ENCODE measurements around the gene LEPROT. TPM values are rescaled to one million over a fixed set of nuclear protein-coding genes. Genes with fewer than 3 reads are reported as not detected.

The LEPROT gene
- total RNA-seq, 1 experiment from 2014 or later: 25.7 TPM

- ATAC-seq: no peak
- Histone ChIP-seq H3K79me2 (ENCODE audit: insufficient read depth, low read length) (no peaks in the 10 kb centered on the region), H3K9me2 (ENCODE audit: insufficient read depth) (no peaks in the 10 kb centered on the region), H3K4me1 (ENCODE audit: control insufficient read depth in 1 of 2, insufficient read depth in 2 of 2, low read length in 2 of 2) (no peaks in the 10 kb centered on the region), H3K9ac (ENCODE audit: low read length) (no peak overlapping the region), H4K20me1 (ENCODE audit: insufficient read depth) (no peaks in the 10 kb centered on the region), H2AFZ (ENCODE audit: low read depth, low read length, poor library complexity, severe bottlenecking) (no peak overlapping the region), H3K27me3 (ENCODE audit: insufficient read depth, low read length) (no peaks in the 10 kb centered on the region), H3K4me3 (replicated peaks in 1 of 2; ENCODE audit: low read depth in 1 of 2, low read length in 2 of 2) (no peak overlapping the region), H3K4me2 (ENCODE audit: low read length) (no peak overlapping the region), H3K36me3 (ENCODE audit: control insufficient read depth in 1 of 2, insufficient read depth in 2 of 2, low read length in 2 of 2) (no peaks in the 10 kb centered on the region), H3K27ac (ENCODE audit: low read depth, low read length) (no peak overlapping the region), H3K9me3 (ENCODE audit: control insufficient read depth in 1 of 2, insufficient read depth in 1 of 2, low read depth in 1 of 2, low read length in 2 of 2) (no peaks in the 10 kb centered on the region)
- DNase-seq (ENCODE audit: low read depth, low spot score): no peak
- intact Hi-C loops (cut with micrococcal nuclease): no loop called here
- no TSS peak for BruUV-seq (replicated peaks)
- RAD21 ChIA-PET (ENCODE audit: low non-redundant PET in 1 of 2, low total read pairs in 2 of 2, uncharacterized antibody in 2 of 2, unreplicated experiment in 2 of 2): no interaction called here
- CTCF ChIA-PET: no interaction called here
- POLR2A ChIA-PET: no interaction called here
- no peak for TF ChIP-seq TCF7L2 (IDR thresholded peaks at IDR 0.05; ENCODE audit: borderline replicate concordance, extremely low read depth, insufficient read depth, insufficient read length)
- no peak for TF ChIP-seq SP1 (IDR thresholded peaks at IDR 0.05; ENCODE audit: low read depth)
- TF ChIP-seq REST (IDR thresholded peaks at IDR 0.05; ENCODE audit: low read depth): no peak
- TF ChIP-seq FOSL1 (IDR thresholded peaks at IDR 0.05; ENCODE audit: low read depth): no peak
- TF ChIP-seq JUND (IDR thresholded peaks at IDR 0.05): no peak
These were observed 23.7 kb downstream of the LEPROT start for GRCh38 chr1:65444128-65444640.

GRCh38 chr1:65445837-65446236, 25.4 kb downstream of the LEPROT start:
- Histone ChIP-seq H3K4me1 (ENCODE audit: control insufficient read depth in 1 of 2, insufficient read depth in 2 of 2, low read length in 2 of 2) (no peaks in the 10 kb centered on the region), H3K27ac (ENCODE audit: low read depth, low read length) (no peak overlapping the region), H3K9me2 (ENCODE audit: insufficient read depth) (no peaks in the 10 kb centered on the region), H3K4me3 (replicated peaks in 1 of 2; ENCODE audit: low read depth in 1 of 2, low read length in 2 of 2) (no peak overlapping the region), H2AFZ (ENCODE audit: low read depth, low read length, poor library complexity, severe bottlenecking) (no peak overlapping the region), H3K27me3 (ENCODE audit: insufficient read depth, low read length) (no peaks in the 10 kb centered on the region), H3K36me3 (ENCODE audit: control insufficient read depth in 1 of 2, insufficient read depth in 2 of 2, low read length in 2 of 2) (no peaks in the 10 kb centered on the region), H3K79me2 (ENCODE audit: insufficient read depth, low read length) (no peaks in the 10 kb centered on the region), H4K20me1 (ENCODE audit: insufficient read depth) (no peaks in the 10 kb centered on the region), H3K9me3 (ENCODE audit: control insufficient read depth in 1 of 2, insufficient read depth in 1 of 2, low read depth in 1 of 2, low read length in 2 of 2) (no peaks in the 10 kb centered on the region), H3K9ac (ENCODE audit: low read length) (no peak overlapping the region), H3K4me2 (ENCODE audit: low read length) (no peak overlapping the region)
- ChIA-PET CTCF (no interaction called here), RAD21 (ENCODE audit: low non-redundant PET in 1 of 2, low total read pairs in 2 of 2, uncharacterized antibody in 2 of 2, unreplicated experiment in 2 of 2) (no interaction called here), POLR2A (no interaction called here)
- intact Hi-C loops (cut with micrococcal nuclease): no loop called here
- no TSS peak for BruUV-seq (replicated peaks)
- no peak for ATAC-seq
- DNase-seq (ENCODE audit: low read depth, low spot score): no peak
- TF ChIP-seq YY1 (IDR thresholded peaks at IDR 0.05; ENCODE audit: extremely low read depth, insufficient replicate concordance, low read depth, low read length) (no peak), SRF (IDR thresholded peaks at IDR 0.05; ENCODE audit: low read depth) (no peak), POLR2AphosphoS5 (IDR thresholded peaks at IDR 0.05; ENCODE audit: low read depth, low read length) (no peak), EZH2phosphoT487 (IDR thresholded peaks at IDR 0.05; ENCODE audit: borderline replicate concordance) (no peak), SP1 (IDR thresholded peaks at IDR 0.05; ENCODE audit: low read depth) (no peak), CBX3 (IDR thresholded peaks at IDR 0.05; ENCODE audit: low read depth) (no peak), CTCF (IDR thresholded peaks at IDR 0.05 in 2 of 3, conservative IDR thresholded peaks at IDR 0.05 in 1 of 3; ENCODE audit: borderline replicate concordance in 1 of 3, insufficient read depth in 1 of 3, low read depth in 2 of 3, low read length in 2 of 3) (no peak), RAD21 (IDR thresholded peaks at IDR 0.05; ENCODE audit: low read depth) (no peak), MAX (IDR thresholded peaks at IDR 0.05) (no peak), EZH2 (IDR thresholded peaks at IDR 0.05) (no peak), CEBPB (IDR thresholded peaks at IDR 0.05; ENCODE audit: low read depth) (no peak)
